Measurements from ENCODE around the gene SND1.

The SND1 gene

GRCh38 chr7:127891854-127892438 is 240.0 kb downstream of the SND1 start:
- ChIA-PET POLR2A (no interaction called here), CTCF (no interaction called here)
- H3K4me3 ChIP-seq (ENCODE audit: low read depth, low read length) = no peak overlapping the region
- H3K36me3 ChIP-seq (ENCODE audit: control insufficient read depth in 2 of 2, insufficient read depth in 1 of 2, low read length in 2 of 2) = peaks cover 0 to 34% of the 10 kb centered on the region in 2 experiments; a peak in 1 of 3 replicates
- no peak for TF ChIP-seq ZNF549 (tag by site-specific recombination; IDR thresholded peaks at IDR 0.05)
- no peak for TF ChIP-seq ZNF169 (tag by site-specific recombination; IDR thresholded peaks at IDR 0.05)
- TF ChIP-seq ZBTB1 (tag by site-specific recombination; IDR thresholded peaks at IDR 0.05) = no peak
- no peak for TF ChIP-seq ZBTB20 (tag by site-specific recombination; IDR thresholded peaks at IDR 0.05)
- no peak for TF ChIP-seq ZFHX2 (tag by site-specific recombination; conservative IDR thresholded peaks at IDR 0.05)
- no peak for TF ChIP-seq KLF7 (tag by site-specific recombination; IDR thresholded peaks at IDR 0.05; ENCODE audit: borderline replicate concordance)
- TF ChIP-seq ZNF24 (tag by site-specific recombination; IDR thresholded peaks at IDR 0.05) = no peak
- no peak for TF ChIP-seq ZNF791 (tag by site-specific recombination; IDR thresholded peaks at IDR 0.05)
- TF ChIP-seq KLF16 (tag by site-specific recombination; IDR thresholded peaks at IDR 0.05) = no peak
- no peak for TF ChIP-seq ZNF311 (tag by site-specific recombination; IDR thresholded peaks at IDR 0.05; ENCODE audit: borderline replicate concordance)
- TF ChIP-seq ZNF280D (tag by site-specific recombination; IDR thresholded peaks at IDR 0.05) = no peak
- no peak for TF ChIP-seq BCL11A (tag by site-specific recombination; IDR thresholded peaks at IDR 0.05; ENCODE audit: low read depth)
- no peak for TF ChIP-seq ZNF473 (tag by site-specific recombination; IDR thresholded peaks at IDR 0.05)
- H3K27ac ChIP-seq (ENCODE audit: extremely low read depth, low read depth, low read length) = no peak overlapping the region
- no peaks in the 10 kb centered on the region for H3K9me3 ChIP-seq (ENCODE audit: control insufficient read depth, insufficient read depth, low read depth, low read length)
- H3K4me1 ChIP-seq (ENCODE audit: control insufficient read depth, insufficient read depth, low read length) = no peaks in the 10 kb centered on the region

GRCh38 chr7:127892488-127893314 is 240.7 kb downstream of the SND1 start:
- ChIA-PET POLR2A (no interaction called here), CTCF (no interaction called here)
- TF ChIP-seq ZNF398 (tag by site-specific recombination; IDR thresholded peaks at IDR 0.05) = no peak
- TF ChIP-seq KLF10 (tag by site-specific recombination; IDR thresholded peaks at IDR 0.05) = no peak
- no peak for TF ChIP-seq ELK4 (IDR thresholded peaks at IDR 0.05; ENCODE audit: borderline replicate concordance, low read depth, low read length)
- TF ChIP-seq GLI2 (tag by site-specific recombination; IDR thresholded peaks at IDR 0.05; ENCODE audit: borderline replicate concordance, low read depth) = no peak
- TF ChIP-seq ZBTB17 (tag by site-specific recombination; IDR thresholded peaks at IDR 0.05) = no peak
- no peak for TF ChIP-seq MEIS1 (CRISPR knock-in tag; IDR thresholded peaks at IDR 0.05; ENCODE audit: borderline replicate concordance)
- no peak for TF ChIP-seq ZBTB48 (tag by site-specific recombination; IDR thresholded peaks at IDR 0.05)
- no peak for TF ChIP-seq MZF1 (tag by site-specific recombination; IDR thresholded peaks at IDR 0.05; ENCODE audit: borderline replicate concordance)
- no peak for TF ChIP-seq YY2 (tag by site-specific recombination; IDR thresholded peaks at IDR 0.05)
- no peak for TF ChIP-seq OSR2 (tag by site-specific recombination; IDR thresholded peaks at IDR 0.05)
- no peak for TF ChIP-seq KLF8 (tag by site-specific recombination; IDR thresholded peaks at IDR 0.05)
- no peak for TF ChIP-seq ZNF777 (tag by site-specific recombination; IDR thresholded peaks at IDR 0.05; ENCODE audit: borderline replicate concordance)
- Histone ChIP-seq H3K9me3 (ENCODE audit: control insufficient read depth, insufficient read depth, low read depth, low read length) (no peaks in the 10 kb centered on the region), H3K36me3 (ENCODE audit: control insufficient read depth in 2 of 2, insufficient read depth in 1 of 2, low read length in 2 of 2) (peaks cover 0 to 32% of the 10 kb centered on the region in 2 experiments; a peak in 1 of 3 replicates), H3K27ac (ENCODE audit: extremely low read depth, low read depth, low read length) (no peak overlapping the region), H3K4me3 (ENCODE audit: low read depth, low read length) (no peak overlapping the region), H3K4me1 (ENCODE audit: control insufficient read depth, insufficient read depth, low read length) (no peaks in the 10 kb centered on the region)
